OCI-LY7 (cell line): Measurements from ENCODE around the gene PLPPR2. TPM values are rescaled to one million over a fixed set of nuclear protein-coding genes. Genes with fewer than 3 reads are reported as not detected.

Experiments used
- BruUV-seq: library from RNA; stranded (reverse); fragments of 400-500 nt; replicated peaks from 2 replicates; lab custom pipeline; 2021; lab: Mats Ljungman, UMichigan
- CTCF ChIA-PET: fragments of 300-600 bp; sonication (Branson Sonifier 250); formaldehyde crosslinking; loops from one replicate; lab custom pipeline; 2022; ENCODE audit warnings: antibody characterized with exemption; ENCODE audit not compliant: unreplicated experiment; lab: Charles Lee
- POLR2A ChIA-PET: fragments of 300-600 bp; sonication (Branson Sonifier 250); formaldehyde crosslinking; loops from one replicate; lab custom pipeline; 2022; ENCODE audit warnings: antibody characterized with exemption; lab: Charles Lee
- DNase-seq: peaks from one replicate; pipeline ENCODE4 v3.0.0-alpha.2; 2015; ENCODE audit warnings: low spot score
- H2AFZ ChIP-seq: fragments of 200-600 bp; sonication (generic), shearing (Covaris generic); 2 replicates; pipeline ENCODE4 v1.6.1; 2014; ENCODE audit warnings: mild to moderate bottlenecking, antibody characterized with exemption, low read length, moderate library complexity
- H3K27ac ChIP-seq: fragments of 200-600 bp; sonication (generic); 2 replicates; pipeline ENCODE4 v1.5.1; 2014; ENCODE audit warnings: mixed run types, low read depth, mild to moderate bottlenecking, moderate library complexity, low read length, inconsistent platforms; ENCODE audit not compliant: poor library complexity, severe bottlenecking
- H3K36me3 ChIP-seq: fragments of 200-600 bp; sonication (generic); 2 replicates; pipeline ENCODE4 v1.6.1; 2014; ENCODE audit warnings: mild to moderate bottlenecking, antibody characterized with exemption, low read length, moderate library complexity, mixed read lengths; ENCODE audit not compliant: insufficient read depth
- H3K4me1 ChIP-seq: fragments of 200-600 bp; sonication (generic); 2 replicates; pipeline ENCODE4 v1.5.1; 2014; ENCODE audit warnings: mild to moderate bottlenecking, low read length; ENCODE audit not compliant: insufficient read depth, poor library complexity, severe bottlenecking
- H3K4me2 ChIP-seq: fragments of 200-600 bp; sonication (generic); 2 replicates; pipeline ENCODE4 v1.6.1; 2014; ENCODE audit warnings: mild to moderate bottlenecking, low read length
- H3K4me3 ChIP-seq: fragments of 200-600 bp; sonication (generic); 2 replicates; pipeline ENCODE4 v1.5.1; 2014; ENCODE audit warnings: mild to moderate bottlenecking, low read depth, low read length; ENCODE audit not compliant: poor library complexity, severe bottlenecking
- H3K79me2 ChIP-seq: fragments of 200-600 bp; sonication (generic); 2 replicates; pipeline ENCODE4 v1.6.1; 2016; ENCODE audit warnings: low read depth, mild to moderate bottlenecking, low read length, moderate library complexity, mixed read lengths; ENCODE audit not compliant: insufficient read depth
- H3K9me2 ChIP-seq: fragments of 200-600 bp; sonication (generic); 2 replicates; pipeline ENCODE4 v1.6.1; 2016; ENCODE audit warnings: mild to moderate bottlenecking, low read length, mixed read lengths; ENCODE audit not compliant: insufficient read depth
- H3K9me3 ChIP-seq: fragments of 200-600 bp; sonication (generic); 2 replicates; pipeline ENCODE4 v1.6.1; 2014; ENCODE audit warnings: mild to moderate bottlenecking, mixed run types, low read length, mixed read lengths
- H4K20me1 ChIP-seq: fragments of 200-600 bp; sonication (generic); 2 replicates; pipeline ENCODE4 v1.6.1; 2014; ENCODE audit warnings: mild to moderate bottlenecking, antibody characterized with exemption, low read length, moderate library complexity, mixed read lengths; ENCODE audit not compliant: insufficient read depth
- CTCF ChIP-seq: fragments of 200-600 bp; sonication (generic); conservative IDR thresholded peaks from 2 replicates; pipeline ENCODE4 v1.5.1; 2014; ENCODE audit warnings: mild to moderate bottlenecking, antibody characterized with exemption, low read length, moderate library complexity, mixed read lengths
- EZH2phosphoT487 ChIP-seq: fragments of 200-600 bp; sonication (generic); IDR thresholded peaks from 2 replicates; pipeline ENCODE4 v1.6.1; 2018; ENCODE audit warnings: low read depth, borderline replicate concordance, mild to moderate bottlenecking, mixed run types, antibody characterized with exemption, low read length, moderate library complexity, mixed read lengths
- intact Hi-C: fragments of 100-400 bp; cut with micrococcal nuclease; formaldehyde crosslinking; loops from one replicate; pipeline ENCODE4 v1.10.0; 2022; ENCODE audit not compliant: unreplicated experiment
- total RNA-seq, 2 experiments: library from RNA; depleted of rRNA in 1 of 2; stranded (reverse); fragments of >200 nt in 1 of 2; shearing (Covaris generic) in 1 of 2; gene quantifications; 2 replicates each; pipeline ENCODE4 v1.2.3, GENCODE V29; 2014 to 2022

PLPPR2 gene
- total RNA-seq, 2 experiments from 2014 or later = 0.88 to 3.6 TPM

- Histone ChIP-seq H3K79me2 (no peaks in the 10 kb centered on the region), H3K9me2 (no peaks in the 10 kb centered on the region), H2AFZ (no peak overlapping the region), H3K4me3 (no peak overlapping the region), H3K9me3 (no peaks in the 10 kb centered on the region), H3K4me1 (no peaks in the 10 kb centered on the region), H4K20me1 (no peaks in the 10 kb centered on the region), H3K27ac (no peak overlapping the region), H3K36me3 (no peaks in the 10 kb centered on the region), H3K4me2 (no peak overlapping the region)
- POLR2A ChIA-PET = no interaction called here
- BruUV-seq = no TSS peak
- CTCF ChIA-PET = no interaction called here
- DNase-seq = no peak
- no peak for TF ChIP-seq CTCF
- intact Hi-C loops = no loop called here
These were observed 44.4 kb downstream of the PLPPR2 start for GRCh38 chr19:11399667-11400066.

- ChIA-PET POLR2A (interaction anchor here (1.4 kb wide), 1 partner anchor 21 kb away, joined by 3 read pairs; no protein-coding TSS in a partner anchor), CTCF (no interaction called here)
- H2AFZ ChIP-seq = no peak overlapping the region
- intact Hi-C loops = no loop called here
- no peaks in the 10 kb centered on the region for H4K20me1 ChIP-seq
- DNase-seq = no peak
- H3K4me1 ChIP-seq = no peaks in the 10 kb centered on the region
- no peak for TF ChIP-seq EZH2phosphoT487
- TF ChIP-seq CTCF = no peak
- H3K27ac ChIP-seq = no peak overlapping the region
- no peaks in the 10 kb centered on the region for H3K9me2 ChIP-seq
- H3K4me2 ChIP-seq = no peak overlapping the region
- no peaks in the 10 kb centered on the region for H3K9me3 ChIP-seq
- H3K79me2 ChIP-seq = no peaks in the 10 kb centered on the region
- no peaks in the 10 kb centered on the region for H3K36me3 ChIP-seq
- no TSS peak for BruUV-seq
- H3K4me3 ChIP-seq = no peak overlapping the region
These were observed 45.6 kb downstream of the PLPPR2 start for GRCh38 chr19:11400798-11401197.

GRCh38 chr19:11401808-11402543 lies 46.7 kb downstream of the PLPPR2 start:
- intact Hi-C loops = no loop called here
- H2AFZ ChIP-seq = no peak overlapping the region
- H3K36me3 ChIP-seq = no peaks in the 10 kb centered on the region
- H3K9me2 ChIP-seq = no peaks in the 10 kb centered on the region
- no peak for TF ChIP-seq EZH2phosphoT487
- no peak for TF ChIP-seq CTCF
- no TSS peak for BruUV-seq
- H3K79me2 ChIP-seq = no peaks in the 10 kb centered on the region
- H4K20me1 ChIP-seq = no peaks in the 10 kb centered on the region
- POLR2A ChIA-PET = interaction anchor here (0.7 to 1.4 kb wide), 2 partner anchors 19 to 246 kb away, joined by 3 read pairs; no protein-coding TSS in a partner anchor
- no peak overlapping the region for H3K4me3 ChIP-seq
- CTCF ChIA-PET = no interaction called here
- H3K27ac ChIP-seq = no peak overlapping the region
- H3K9me3 ChIP-seq = no peaks in the 10 kb centered on the region
- no peaks in the 10 kb centered on the region for H3K4me1 ChIP-seq
- no peak overlapping the region for H3K4me2 ChIP-seq
- DNase-seq = no peak
